Measurements from ENCODE around the gene SPTB.
"Not testable (repeated sequence)": the region's sequence is repeated elsewhere in the genome, so short reads cannot be mapped to it uniquely, and the experiment has no call there.

Gene SPTB

DNA sequence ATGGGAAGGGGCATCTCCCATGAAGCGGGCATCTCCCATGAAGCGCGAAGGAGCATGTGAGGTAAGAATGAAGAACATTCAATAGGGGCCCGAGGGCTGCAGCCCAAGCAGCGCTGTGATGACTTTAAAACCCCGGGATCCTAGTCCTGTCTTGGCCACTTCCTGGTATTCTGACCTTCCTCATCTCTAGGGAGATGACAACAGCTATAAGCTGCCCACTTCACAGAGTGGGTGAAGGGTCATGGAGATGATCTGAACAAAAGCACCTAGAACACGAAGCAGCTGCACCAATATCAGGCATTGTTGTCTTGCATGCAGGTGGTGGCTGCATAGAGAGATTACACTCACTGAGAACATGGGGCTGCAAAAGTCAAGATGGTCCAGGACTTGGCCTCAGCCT, 64.5 kb downstream of the SPTB start:
- DNase-seq, result no peak

DNA sequence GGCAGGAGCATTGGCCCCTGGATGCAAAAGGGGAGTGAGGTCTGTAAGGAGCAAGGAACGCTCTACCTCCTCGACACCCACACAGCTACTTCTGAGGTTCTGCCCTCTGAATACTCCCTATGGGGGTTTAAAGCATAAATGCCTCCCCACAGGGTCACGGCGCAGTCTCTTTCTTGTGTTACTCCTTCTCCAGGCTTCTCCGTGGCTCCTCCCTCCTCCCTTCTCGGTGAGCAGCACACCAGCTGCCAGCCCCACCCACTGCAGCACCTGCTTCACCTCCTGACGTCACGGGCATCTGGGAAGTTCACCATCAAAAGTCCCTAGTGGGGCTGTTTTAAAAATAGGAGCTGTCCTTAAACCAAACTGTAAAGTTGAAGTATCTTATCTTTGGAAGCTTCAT, 67.3 kb downstream of the SPTB start:
- no peak for DNase-seq

DNA sequence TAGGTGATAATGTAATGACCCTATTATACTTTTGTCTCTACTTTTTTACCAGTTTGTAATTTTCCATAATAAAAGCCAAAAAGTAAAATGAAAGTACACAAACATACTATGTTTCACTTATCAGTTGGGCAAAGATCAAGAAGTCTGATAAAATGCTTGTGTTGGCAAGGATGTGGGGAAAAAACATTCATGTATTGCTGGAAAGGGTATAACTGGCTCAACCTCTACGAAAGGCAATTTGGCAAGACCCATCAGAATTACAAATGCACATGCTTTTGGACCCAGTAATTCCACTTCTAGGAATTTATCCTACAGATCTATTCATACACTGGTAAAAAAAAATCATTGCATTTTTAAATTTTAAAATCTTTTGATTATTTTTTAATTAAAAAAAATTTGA, 68.0 kb downstream of the SPTB start:
- DNase-seq, result no peak

DNA sequence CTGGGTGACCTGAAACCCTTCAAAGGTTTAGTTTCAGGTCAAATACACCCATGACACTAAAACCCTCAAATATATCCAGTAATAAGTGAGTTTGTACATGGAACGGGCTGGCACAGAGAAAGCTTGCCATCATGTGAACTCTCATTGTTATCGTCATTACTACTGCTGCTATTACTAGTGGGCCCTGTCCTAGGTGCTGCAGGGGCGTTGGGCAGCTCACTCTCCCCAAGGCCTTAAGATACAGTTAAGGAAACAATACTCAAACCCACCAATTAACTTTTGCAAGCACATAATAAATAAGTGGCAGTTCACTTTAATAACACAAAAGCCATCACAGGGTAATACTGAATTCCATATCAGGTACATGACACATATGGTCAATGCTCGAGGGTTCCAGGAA, 71.3 kb downstream of the SPTB start:
- DNase-seq, result no peak

DNA sequence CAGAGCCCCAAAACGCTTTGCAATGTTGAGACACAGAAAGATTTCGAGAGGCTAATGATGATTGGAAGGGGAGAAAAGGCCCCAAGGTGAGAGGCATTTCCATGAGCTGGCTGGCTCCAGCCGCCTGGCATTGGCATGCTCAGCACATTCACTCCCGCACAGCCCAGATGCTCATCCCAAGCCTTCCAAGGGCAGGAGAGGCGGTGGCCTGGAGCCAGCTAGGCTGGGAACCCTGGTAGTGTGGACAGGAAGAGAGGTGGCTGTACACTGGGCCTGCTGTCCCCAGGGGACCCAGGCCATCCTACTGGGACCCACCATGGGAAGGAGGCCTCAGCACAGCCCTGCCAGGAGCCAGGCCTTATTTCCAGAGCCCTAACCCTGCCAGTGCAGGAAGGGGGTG, 72.2 kb downstream of the SPTB start:
- DNase-seq, result no peak

DNA sequence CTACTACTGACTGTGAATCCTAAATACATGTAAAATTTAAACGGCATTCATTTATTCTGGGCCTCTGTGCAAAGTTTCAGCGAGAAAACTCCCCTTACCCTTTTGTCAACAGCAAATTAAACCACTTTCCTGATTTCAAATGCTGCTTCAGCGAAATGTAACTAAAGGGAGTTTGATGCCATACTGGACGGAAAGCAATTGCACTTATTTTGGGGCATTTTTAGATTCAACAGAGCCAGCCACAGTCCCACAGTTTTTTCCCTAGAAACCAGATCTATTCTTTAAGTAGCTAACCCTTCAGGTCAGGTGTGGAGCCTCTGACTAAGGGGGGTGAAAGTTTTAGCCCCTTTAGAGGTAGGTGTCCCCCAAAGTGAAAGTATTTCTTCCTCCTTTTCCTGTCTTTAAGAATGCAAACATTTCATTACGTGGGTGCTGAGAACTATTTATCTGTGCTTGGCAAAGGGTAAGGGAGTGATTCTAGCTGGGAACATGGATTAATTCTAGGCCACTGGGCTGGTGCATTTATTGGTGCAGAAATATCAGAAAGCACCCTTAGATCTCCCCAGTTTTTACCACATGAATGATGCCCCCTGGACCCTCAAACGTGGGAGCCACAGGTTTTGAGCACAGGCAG, 72.7 kb downstream of the SPTB start:
- no peak for DNase-seq

DNA sequence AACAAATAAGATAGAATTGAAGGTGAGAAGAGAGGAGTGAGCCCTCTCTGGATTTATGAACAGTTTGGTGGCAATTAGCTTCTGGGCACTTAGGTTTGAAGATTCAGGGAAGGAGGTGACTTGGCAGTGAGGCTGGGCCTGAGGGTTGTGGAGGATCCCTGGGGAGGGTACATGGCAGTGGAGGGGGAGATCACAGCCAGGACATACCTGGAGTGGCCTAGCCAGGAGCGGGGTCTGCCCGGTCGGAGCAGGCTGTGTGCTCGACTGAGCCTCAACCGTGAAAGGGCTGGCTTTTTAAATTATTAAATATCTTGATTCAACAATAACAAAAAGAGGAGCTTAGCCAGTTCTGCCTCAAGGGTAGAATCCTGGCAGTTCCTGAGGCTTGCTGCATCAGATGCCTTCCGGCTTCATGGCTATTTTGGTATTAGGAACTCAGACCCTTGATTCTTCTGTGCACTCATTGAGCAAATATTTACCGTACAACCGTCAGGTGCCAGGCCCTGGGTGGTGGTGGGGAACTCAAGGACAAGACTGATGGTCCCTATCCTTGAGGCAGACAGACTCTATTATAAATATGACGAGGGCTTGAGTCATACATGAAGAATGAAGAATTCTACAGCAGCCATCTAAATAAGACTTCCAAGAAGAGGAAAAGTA, 73.4 kb downstream of the SPTB start:
- no peak for DNase-seq

DNA sequence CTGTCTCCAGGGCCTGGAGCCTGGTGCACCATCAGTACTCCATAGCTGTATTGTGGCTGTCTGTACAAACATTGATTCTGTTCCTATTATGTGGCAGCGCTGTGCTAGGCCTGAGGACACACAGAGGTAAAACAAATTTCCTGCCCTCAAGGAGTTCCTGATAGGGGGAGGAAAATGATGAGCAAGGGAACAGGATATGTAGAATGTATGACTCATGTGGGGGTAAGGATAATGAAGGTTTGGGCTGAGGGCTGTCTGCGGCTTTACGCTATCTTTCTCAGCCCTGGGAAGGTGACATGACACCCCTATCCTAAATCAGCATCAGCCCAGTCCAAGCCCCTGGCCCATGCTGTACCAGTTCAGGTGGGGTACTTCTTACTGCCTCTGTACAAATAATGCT, 74.1 kb downstream of the SPTB start:
- not testable (repeated sequence) for DNase-seq

DNA sequence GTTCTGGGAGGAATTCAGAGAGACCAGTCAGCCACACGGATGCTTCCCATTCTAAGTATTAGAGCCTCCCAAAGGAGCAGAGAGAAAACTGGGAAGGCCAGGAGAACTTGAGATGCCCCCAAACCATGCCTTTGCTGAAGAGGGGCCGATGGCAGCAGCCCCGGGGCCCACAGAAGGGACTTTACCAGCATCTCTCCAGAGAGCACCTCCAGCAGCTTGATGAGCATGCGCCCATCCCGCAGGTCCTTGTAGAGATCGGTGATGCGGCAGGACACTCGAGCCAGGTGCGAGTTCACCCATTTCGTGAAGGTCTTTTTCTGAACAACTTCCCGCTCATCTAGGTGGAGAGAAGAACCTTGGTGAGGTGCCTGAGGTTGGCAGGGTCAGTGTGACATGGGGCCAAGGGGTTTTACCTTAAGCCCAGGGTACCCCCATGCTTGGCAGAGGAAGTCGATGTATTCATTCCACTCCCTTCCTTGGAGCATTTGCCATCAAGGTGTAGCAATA, 74.9 kb downstream of the SPTB start:
- no peak for DNase-seq

DNA sequence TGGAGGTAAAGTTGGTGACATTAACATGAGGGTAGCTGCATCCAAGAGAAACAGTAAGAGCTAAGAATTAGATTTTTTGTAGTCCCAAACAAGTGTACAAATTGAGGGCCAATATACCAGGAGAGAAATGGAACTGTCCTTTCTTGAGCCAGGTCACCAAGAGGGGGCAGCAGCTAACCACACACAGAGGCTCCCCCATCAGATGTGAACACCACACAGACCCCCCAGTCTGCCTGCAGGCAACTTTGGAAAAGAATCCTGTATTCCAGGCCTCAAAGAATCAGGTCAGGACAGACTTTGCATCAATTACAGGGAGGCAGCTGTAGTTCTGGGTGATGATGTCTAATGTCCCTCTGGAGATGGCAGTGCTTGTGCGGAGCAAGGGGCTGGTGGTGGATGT, 77.9 kb downstream of the SPTB start:
- no peak for DNase-seq

DNA sequence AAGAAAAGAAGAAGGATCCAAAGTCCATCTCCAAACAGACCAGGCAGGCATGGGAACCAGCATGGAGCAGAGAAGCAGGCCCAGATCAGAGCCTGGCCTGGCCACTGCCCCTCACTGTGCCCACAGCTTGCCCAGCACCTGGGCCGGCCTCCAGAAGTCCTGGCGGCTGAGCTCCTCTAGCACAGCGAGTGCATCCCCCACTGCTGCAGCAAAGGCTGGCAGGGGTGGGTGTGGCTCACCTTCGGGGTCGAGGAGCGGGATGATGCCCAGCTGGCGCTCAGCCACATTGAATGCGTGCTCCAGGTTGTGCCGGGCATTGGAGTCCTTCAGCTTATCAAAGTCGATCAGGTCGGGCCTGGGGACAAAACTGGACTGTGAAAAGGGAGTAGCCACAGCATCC, 78.7 kb downstream of the SPTB start:
- DNase-seq, result no peak

DNA sequence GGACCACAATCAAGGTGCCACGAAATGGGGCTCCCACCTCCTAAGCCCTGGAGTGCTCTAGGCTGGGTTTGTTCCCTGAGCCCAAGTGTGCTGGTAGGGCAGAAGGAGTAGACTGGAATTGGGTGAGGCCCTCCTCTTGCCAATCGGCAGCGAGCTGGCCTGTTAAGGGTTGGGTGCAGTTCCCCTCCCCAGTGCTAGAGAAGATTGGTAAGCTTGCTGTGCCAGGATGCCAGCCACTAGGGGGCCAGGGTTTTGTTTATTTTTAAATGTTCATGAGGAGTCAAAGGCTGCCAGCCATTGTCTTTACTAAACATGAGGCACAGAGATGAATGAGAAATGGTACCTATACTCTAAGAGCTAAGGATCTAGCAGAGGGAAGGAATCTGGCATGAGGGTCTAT, 79.7 kb downstream of the SPTB start:
- no peak for DNase-seq

DNA sequence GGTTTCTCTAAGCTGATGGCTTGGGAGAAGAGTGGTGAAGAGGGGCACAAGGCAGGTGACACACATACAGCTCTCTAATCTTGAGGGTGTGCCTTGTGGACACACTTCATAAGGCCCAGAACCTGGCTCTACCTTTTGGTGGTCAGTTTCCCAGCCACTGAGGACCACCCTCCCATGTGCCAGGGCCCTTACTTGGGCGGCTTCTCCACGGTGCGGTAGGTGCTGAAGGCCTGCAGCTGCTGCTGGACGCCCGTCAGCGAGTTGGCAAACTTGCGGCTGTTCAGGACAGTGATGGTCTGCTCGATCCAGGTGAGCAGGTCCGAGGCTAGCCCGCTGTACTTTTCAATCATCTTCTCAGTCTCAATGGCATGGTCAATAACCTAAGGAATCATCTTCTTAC, 80.2 kb downstream of the SPTB start:
- DNase-seq, result no peak

DNA sequence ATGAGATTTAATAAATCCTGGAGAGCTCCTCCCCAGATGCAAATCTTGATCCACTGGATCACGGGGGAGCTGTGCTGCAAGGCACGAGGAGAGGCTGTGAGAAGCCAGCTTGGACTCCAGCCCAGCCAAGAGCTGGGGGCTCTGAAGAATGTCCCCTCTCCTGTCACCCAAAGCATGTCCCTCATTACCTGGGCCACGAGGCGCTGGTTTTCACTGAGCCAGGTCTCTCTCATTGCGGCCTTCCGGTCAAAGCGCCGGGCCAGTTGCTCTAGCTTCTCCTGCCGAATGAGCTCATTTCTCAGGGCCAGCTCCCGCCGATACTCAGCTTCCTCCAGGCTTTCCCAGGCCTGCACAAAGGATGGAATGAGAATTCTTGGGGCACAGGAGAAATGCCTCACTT, 83.3 kb downstream of the SPTB start:
- DNase-seq, result no peak

DNA sequence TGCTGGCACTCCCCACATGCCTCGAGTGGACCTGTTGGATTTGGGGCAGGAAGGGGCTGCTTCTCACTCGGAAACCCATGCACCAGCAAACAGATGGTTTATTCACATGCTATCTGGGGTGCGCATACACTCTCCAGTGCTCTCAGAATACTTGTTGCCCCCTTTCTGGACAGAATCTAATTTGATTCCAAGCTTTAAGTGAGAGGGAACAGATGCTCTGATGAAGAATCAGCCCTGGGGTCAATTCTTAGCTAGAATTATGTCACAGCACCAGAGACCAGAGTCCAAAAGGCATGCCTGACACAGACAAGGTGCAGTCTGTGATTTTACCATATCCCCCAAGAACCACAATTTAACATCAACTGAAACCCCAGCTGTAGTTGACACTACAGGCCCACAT, 83.8 kb downstream of the SPTB start:
- DNase-seq, result no peak

DNA sequence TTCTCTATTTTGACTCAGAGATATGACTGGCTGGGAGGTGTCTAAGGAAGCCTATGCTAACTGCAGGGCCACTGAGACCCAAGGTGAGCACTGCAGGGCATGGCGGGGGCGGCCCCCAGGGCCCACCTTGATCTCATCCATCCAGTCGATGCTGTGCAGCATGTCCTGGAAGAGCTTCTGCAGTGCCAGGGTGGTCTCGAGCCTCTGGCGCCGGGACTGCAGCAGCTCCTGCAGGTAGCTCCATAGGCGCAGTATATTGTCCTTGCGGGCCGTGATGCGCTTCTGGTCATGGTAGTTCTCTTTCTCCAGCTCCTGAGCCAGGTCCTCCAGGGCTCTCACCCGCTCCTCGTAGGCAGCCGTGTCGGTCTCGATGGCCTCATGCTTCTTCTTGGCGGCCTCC, 84.5 kb downstream of the SPTB start:
- no peak for DNase-seq

DNA sequence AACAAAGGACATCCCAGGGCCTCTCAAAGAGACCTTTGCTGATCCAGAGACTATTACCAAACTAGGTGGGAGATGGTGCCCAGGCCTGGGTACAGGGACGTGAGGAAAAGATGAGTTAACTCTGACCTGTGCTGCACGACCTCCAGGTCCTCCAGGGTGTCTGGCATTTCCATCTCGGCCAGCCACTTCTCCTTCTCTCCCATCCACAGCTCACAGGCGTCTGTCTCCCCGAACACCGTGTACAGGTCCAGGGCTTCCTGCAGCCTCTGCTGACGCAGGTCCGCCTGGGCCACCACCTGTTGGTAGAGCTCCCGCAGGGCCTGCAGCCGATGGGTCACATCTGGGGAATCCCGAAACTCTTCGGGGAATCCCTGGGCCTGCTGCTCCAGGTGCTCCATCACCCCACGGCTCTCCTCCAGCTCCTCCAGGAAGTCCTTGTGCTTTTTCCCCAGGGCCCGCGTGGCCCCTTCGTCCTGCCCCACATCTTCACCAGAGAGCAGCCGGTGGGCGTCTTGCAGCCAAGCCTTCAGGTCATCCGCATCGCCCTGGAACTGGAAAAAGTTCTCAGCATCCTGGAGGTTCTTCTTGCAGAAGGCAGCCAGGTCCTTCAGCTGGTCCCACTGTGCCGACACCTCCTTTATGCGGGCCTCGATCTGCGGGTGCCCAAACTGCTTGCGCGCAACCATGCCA, 86.7 kb downstream of the SPTB start:
- no peak for DNase-seq

DNA sequence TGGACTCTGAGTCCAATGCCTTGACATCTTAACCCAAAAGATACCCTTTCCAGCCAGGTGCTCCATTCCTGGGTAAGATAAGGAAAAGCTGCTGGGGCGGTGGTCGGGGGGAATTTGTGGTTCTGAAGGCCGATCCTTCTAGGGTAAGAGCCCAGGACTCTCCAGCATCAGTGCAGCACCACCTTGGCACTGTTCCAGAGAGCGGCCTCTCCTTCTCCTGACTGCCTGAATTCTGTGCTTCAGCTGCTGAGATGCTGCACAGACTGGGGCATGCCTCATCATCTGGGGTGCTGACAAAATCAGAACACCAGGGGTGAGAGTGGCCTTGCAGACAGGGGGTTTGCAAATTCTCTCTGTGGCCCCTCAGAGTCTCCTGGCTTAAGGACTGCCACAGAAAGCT, 87.5 kb downstream of the SPTB start:
- no peak for DNase-seq

DNA sequence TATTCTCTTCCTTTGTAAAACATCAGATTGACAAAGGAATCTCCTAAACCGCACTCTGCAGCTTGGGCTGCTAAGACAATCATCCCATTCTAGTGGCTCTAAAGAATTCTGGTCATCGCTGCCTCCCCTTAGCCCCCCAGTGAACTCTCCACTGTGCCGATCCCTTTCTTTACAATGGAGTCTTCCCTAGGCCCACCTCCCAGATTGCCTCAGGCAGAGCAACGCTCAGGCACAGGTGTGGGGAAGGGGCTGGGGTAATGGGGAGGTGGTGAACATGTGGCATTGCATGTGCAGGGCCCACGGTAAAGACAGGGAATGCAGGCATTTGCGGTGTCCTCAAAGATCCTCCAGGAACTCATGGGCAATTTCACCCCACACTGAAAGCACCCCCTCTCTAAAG, 89.2 kb downstream of the SPTB start:
- no peak for DNase-seq

DNA sequence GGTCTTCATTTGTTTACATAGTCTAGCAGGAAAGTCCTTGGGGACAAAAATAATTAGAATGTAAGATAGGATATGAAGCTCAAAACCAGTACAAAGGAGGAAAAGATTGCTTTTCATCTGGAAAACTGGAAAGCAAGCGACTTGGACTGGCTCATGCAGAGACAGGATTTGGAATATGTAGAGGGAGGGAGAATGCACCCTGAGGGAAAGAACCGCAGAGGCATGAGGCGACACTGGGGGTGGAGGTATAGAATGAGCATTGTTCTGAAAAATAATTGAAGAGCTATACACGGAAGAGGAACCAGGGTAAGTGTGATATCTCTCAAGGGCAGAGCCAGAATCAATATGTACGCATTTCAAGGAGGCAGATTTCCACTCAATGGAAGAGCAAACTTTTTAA, 90.0 kb downstream of the SPTB start:
- DNase-seq, result no peak

DNA sequence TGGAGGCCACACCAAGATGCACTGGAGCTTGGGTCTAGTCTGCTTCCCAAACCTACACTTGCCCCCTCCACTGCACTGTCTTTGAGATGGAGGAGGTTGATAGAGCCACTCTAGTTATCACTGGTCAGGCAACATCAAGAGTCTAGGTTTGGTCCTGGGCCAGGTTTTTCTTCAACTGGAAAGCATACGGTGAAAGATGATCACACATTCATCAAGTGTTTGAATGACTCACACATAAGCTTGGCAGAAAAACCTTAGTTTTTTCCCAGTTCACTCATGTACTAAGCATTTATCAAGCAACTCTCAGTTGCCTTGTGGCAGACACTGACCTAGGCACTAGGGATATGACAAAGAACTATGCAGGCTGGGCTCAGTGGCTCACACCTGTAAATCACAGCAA, 91.0 kb downstream of the SPTB start:
- no peak for DNase-seq

DNA sequence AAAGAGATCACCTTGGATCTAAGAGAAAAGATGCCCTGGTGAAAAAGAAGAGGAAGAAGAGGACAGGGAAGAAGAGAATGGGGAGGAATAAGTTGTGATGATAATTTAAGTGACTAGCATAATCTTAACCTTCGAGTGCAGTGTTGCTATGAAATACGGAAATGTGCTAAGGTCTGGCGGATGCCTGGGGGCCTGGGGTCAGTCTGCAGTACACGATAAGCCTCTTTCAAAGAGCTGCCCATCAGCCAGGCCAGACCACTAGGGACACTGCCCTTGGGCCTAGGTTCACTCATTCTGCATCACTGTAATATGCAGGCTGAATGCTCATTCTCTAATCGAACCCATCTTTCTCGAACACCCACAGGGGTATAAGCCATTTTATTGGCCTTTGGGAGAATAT, 92.1 kb downstream of the SPTB start:
- no peak for DNase-seq

DNA sequence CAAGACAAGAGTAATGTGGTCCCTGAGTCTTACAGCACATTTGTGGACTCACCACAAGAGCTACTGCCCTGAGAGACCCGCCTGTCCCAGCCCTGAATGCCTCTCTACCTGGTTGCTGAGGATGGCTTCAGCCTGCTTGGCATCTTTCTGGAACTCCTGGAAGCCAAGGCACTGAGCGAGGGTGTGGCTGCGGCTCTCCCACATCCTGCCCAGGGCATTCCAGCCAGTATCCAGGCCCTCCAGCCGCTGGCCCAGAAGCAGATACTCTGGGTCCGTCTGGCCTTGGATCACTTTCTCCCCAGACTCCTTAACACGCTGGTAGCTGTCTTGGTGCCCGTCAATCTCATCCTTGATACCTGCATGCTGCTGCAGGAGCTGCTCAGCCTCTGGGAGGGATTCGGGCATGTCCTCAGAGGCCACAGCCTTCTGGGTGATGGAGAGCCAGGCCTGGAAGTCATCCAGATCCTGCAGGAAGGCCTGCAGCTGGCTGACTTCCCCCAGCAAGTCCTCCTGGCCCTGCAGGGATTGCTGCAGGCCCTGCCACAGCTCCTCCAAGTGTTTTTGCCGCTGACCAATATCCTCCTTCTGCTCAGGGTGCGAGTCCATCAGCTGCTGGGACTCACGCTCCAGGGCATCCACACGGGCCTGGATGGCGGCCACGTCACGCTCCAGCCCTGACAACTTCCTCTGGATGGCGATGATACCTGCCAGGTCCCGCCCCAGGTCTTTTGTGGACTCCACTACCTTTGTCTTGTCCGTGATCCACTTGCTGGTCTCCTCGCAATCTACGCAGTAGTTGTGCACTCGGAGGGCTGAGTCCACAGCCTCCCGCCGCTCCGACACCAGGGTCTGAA, 93.2 kb downstream of the SPTB start:
- no peak for DNase-seq

DNA sequence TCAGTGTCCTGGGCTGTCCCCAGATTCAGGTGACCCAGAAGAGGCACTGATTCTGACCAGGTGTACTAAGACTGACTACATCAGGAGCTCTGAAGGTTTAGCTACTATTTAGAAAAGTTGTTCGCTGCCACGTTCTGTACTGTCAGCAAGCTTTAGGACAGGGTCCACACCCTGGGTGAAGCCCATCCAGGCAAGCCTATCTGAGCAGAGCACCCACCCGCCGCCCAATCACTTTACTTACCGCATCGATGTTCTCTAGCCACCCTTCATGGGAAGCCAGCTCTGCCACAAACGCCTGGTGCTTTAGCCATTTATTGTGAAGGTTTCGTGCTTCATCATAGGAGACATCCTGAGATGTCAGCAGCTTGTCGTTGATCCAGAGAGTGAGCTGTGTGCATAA, 95.7 kb downstream of the SPTB start:
- no peak for DNase-seq
